Measurements from ENCODE around the gene NLRP1.
A peak's percentile ranks its signal among the peaks of the same experiment; 100 is the strongest.
"Not testable (repeated sequence)": the region's sequence is repeated elsewhere in the genome, so short reads cannot be mapped to it uniquely, and the experiment has no call there.

NLRP1 gene

DNA sequence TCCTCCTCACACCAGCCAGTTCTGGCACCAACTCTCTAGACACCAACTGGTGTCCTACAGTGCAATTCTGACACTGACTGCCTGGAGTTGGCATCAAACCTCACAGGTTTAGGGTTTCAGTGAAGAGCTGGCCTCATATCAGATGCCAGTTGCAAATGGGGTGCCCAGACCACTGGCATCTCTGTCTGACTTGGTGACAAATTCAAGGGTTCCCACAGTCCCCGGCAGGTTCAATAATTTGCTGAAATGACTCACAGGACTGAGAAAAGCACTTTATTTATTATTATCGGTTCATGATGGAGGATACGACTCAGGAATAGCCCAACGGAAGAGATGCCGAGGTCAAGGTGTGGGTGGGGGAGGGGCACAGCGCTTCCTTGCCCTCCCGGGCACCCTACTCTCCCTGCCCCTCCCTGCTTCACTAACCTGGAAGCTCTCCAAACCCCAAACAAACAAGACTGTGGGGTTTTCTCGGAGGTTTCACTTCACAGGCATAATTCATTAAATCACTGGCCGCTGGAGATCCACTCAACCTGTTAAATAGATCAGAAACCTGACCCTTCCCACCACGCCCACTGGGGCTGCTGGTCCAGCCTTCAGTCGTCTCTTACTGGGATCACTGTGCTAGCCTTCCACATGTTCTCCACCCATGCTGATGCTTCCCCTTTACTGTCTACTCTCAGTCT, 1.7 kb upstream of the NLRP1 start:
- peak; percentile 73 for DNase-seq

DNA sequence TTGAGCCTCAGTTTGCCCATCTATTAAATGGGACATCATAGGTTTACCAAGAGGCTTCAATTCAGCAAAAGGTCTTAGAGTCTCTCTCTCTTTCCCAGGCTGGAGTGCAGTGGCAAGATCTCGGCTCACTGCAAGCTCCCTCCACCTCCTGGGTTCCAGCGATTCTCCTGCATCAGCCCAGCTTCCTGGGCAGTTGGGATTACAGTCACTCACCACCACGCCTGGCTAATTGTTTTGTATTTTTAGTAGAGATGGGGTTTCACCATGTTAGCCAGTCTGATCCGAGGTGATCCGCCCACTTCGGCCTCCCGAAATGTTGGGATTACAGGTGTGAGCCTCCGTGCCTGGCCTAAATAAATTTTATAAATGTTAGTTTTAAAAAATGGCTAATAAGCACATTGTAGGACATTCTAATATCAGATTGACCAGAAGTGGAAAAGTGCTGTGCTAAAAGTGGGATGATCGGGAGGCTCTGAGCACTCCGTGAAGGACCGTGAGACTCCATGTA, 1.0 kb upstream of the NLRP1 start:
- no peak for DNase-seq

DNA sequence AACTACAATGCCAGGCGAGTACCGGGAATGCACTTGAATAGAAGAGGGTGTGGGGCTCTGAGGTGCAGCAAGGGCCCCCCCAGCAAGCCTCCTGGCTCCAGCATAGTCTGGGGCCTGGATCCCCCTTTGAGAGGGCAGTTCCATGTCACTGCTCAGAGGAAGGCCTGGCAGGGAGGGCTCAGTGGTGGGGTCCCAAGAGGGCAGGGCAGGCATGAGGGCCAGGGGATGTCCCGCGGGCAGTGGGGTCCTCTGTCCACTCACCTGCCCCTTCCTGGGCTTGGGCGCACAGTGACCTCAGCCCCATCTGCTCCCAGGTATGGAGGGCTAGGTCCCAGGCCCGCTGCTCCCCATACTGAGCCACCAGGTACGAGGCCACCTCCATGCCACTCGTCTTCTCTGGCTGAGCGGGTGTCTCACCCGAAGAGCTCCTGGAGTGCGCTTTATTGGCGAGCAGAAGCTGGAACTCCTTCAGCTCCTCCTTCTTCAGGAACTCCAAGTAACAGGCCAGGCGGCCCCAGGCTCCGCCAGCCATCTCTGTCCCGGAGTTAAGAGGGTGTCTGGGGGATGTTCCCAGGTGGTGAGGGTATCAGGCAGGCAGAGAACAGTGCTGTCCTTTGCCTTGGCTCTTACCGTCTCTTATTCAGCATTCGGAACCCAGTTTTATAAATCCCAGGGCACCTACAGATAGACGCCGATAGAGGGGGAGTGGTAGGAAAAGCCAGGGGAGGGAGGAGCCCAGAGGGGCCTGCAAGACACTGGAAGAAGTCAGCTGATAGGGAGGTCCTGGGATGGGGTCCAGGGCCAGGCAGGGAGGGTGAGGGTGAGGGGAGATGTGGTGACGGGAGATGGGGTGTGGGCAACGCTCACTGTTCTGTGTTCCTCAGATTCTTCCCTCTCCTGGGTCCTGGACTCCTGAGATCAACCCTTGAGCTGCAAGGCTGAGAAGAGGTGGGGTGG, 605 bp downstream of the NLRP1 start:
- DNase-seq, result peak; percentile 32

DNA sequence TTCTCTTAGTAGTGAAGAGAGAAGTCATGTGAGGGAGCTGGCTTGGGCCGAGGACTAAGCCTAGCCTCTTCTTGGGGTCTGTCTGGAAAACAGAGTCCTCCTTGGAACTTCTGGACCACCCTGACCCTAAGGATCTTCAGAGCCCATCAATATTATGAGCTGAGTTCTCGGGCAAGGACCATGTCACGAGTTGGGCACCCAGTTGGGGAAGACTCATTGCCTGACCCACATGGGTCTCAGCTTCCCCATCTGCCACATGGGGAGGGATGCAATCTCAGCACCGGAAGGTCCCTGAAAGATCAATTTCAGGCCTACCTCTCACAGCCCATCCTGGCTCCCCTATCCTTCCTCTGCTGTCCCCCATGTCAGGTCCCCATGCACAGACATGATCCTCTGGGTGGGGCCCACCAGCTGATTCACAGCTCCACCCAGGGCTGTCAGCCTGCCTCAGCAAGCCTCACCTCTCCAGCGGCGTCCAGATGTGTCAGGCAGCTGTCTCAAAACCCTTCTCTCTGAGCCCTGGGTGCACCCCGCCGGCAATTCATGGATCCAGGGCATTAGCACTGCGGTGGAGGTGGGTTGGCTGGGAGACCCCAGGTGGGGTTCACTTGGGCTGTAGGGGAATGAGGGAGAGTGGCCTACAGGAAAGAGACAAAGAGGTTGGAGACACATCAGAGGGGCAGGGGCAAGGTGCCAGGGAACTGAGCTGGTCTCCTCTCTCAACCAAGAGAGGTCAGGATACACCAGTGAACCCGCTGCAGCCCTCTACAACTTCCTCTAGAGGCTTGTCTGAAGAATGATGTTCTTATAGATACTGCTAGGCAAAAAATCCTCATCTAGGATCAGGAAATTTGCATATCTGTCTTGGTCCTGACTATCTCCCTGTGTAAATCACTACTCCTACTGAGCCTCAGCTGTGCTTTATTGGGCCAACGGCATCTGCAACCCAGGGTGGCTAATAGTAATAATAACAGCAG, 1.8 kb downstream of the NLRP1 start:
- no peak for DNase-seq

DNA sequence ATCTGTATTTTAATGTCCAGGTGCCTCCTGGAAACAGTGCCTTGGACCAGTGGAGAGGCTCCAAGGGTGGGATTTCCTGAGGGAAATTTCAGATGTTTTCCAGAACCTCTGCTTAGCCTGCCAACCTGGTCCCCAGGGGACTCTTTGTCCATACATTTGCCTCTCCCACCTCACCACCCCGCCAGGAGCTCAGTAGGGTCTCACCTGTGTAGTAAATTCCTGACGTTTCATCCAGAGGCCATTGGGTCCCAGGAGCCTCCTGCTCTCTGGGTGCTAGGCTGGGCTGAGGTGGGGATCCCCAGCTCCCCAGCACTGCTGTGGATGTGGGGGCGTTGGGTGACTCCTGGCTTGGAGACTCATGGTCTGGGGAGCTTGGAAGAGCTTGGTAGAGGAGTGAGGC, 2.7 kb downstream of the NLRP1 start:
- no peak for DNase-seq

DNA sequence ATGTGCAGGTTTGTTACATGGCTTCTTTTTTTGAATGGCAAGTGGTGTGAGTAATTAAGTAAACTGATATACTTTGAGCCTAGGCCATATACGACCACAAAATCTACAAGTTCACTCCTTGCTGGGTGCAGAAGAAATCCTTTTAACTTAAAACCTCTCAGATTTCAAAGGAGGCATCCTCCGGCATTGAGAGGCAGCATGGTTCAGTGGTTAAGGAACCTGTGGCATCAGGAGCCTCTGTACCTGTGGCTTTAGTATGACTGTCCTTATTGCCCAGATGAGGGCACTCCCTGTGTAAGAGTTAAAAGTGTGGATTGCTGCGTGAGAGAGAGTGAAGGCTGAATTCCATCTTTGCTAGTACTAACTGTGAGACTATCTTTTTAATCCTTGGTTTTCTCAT, 3.3 kb downstream of the NLRP1 start:
- no peak for DNase-seq

DNA sequence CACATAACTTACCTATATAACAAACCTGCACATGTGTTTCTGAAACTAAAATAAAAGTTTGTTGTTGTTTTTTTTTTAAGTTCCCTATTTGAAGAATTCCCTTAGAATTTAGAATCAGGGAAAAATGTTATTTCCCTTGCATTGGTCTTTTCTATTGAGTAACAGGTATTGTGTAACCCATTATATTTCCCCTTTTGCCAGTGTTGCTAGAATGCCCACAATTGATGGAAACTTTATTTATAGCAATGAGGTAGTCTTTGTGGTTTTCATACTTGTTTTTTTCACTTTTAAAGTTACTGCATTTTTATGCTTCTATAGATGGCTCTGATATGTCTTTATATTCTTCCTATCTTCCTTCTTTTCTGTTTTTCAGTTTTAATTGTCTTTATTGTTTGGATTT, 3.9 kb downstream of the NLRP1 start:
- no peak for DNase-seq

DNA sequence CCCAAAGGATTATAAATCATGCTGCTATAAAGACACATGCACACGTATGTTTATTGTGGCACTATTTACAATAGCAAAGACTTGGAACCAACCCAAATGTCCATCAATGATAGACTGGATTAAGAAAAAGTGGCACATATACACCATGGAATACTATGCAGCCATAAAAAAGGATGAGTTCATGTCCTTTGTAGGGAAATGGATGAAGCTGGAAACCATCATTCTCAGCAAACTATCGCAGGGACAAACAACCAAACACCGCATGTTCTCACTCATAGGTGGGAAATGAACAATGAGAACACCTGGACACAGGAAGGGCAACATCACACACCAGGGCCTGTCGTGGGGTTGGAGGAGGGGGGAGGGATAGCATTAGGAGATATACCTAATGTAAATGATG, 5.5 kb downstream of the NLRP1 start:
- DNase-seq, result not testable (repeated sequence)

DNA sequence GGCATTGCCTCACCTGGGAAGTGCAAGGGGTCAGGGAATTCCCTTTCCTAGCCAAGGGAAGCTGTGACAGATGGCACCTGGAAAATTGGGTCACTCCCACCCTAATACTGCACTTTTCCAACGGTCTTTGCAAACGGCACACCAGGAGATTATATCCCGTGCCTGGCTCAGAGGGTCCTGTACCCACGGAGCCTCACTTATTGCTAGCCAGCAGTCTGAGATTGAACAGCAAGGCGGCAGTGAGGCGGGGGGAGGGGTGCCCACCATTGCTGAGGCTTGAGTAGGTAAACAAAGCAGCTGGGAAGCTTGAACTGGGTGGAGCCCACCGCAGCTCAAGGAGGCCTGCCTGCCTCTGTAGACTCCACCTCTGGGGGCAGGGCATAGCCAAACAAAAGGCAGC, 11.3 kb downstream of the NLRP1 start:
- not testable (repeated sequence) for DNase-seq

DNA sequence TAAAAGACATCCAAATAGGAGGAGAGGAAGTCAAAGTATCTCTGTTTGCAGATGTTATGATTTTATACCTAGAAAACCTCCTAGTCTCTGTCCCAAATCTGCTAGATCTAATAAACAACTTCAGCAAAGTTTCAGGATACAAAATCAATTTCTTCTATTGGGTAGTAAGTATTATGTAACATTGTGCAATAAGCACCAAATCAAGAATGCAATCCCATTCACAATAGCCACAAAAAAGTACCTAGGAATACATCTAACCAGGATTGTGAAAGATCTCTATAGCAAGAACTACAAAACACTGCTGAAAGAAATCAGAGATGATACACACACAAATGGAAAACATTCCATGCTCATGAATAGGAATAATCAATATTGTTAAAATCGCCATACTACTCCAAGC, 13.0 kb downstream of the NLRP1 start:
- DNase-seq, result no peak

DNA sequence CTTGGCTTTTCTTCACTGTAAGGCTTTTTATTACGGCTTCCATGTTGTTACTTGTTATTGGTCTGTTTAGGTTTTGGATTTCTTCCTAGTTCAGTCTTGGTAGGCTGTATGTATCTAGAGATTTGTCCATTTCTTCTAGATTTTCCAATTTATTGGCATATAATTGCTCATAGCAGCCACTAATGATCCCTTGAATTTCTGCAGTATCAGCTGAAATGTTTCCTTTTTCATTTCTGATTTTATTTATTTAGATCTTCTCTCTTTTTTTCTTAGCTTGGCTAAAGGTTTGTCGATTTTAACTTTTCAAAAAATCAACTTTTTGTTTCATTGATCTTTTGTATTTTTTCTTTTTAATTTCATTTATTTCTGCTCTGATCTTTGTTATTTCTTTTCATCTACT, 18.5 kb downstream of the NLRP1 start:
- no peak for DNase-seq

DNA sequence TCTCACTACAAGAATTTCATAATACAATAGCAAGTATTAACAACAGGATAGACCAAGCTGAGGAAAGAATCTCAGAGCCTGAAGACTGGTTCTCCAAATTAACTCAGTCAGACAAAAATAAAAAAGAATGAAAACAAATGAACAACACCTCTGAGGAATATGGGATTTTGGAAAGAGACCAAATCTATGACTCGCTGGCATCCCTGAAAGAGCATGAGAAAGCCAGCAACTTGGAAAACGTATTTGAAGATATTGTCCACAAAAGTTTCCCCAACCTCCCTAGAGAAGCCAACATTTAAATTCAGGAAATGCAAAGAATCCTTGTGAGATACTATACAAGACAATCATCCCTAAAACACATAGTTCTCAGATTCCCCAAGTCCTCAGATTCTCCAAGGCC, 20.9 kb downstream of the NLRP1 start:
- DNase-seq, result no peak

DNA sequence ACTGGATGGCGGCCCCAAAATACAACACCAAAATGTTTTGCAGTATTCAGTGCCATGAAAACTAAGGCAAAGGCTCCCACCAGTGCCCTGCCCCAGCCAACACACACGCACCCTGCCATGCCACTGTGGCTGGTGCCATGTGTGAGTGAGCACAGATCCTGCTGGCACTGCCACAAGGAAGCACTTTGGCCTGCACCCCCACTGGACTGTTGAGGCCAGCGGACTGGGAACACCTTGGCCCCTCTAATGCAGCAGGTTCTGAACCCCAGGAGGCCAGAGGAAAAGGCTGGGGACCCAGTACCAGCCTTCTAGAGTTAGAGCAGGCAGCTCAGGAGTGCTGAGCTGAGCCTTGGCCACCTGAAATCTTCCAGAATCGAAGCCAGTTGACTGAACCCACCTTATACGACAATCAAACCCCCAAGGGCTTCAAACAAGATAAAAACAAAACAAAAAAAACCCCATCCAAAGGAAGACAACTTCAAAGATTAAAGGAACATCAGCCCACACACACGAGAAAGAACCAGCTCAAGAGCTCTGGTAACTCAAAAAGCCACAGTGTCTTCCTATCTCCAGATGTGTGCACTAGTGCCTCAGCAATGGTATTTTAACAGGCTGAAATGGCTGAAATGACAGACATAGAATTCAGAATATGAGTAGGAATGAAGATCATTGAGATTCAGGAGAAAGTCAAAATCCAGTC, 21.5 kb downstream of the NLRP1 start:
- no peak for DNase-seq

DNA sequence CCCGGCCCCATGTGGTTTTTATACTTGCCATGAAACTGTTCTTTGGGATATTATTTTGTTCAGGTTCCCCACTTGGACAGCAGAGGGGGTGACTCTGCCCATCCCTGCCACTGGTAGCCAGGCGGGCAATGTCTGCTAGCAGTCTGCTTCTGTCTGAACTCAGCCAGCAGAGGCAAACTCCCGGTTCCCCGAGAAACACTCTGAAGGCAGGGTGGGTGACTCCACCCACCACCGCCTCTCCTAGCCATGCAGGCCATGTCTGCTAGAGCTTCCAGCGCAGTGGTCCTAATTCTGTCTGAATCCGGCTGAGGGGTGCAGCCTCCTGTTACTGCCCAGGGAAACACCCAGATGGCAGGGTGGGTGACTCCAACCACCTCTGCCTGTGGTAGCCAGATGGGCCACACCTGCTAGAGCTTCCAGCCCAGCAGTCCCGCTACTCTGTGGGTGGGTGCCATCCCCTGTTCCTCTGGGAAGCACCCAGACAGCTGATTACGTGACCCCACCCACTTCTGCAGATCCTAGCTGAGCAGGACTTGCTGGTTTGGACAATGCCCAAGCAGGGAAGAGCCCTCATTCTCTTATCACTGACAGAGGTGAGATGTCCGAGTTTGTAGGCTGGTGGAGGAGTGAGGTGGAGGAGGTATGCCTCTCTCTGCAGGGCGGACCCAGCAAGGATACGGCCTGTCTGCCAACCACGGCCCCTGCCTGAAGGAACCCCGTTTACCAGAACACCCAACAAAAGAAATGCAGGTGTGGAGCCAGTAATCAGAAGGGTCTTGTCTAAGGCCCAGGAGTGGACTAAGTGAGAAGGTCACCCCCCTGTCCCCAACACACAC, 22.4 kb downstream of the NLRP1 start:
- no peak for DNase-seq

DNA sequence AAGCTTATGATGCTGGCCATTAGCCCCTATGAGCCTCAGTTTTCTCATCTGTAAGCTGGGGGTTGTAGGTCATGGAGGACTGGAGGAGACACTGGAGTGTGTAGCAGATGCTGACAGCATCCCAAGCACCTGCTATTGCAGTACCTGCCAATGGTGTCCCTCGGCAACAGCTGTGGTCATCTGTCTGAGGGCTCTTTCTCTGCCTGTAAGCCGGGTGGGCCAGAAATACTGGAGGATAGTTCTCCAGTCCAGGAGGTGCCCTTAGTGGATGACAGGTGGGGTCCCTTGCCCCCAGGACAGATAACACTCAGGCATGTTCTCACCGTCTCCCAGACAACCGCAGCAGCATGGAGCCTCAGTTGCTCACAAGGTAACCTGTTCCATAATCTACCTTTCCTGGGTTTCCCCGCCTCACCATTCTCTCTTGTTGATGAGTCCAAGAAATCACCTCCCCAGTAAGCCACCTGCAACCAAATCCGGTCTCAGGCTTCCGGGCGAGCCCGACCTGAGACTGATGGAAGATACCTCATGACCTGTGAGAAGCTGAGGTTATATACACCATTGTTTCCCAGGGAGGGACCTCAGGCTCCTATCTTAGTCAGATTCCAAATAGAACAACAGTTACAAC, 23.8 kb downstream of the NLRP1 start:
- DNase-seq, result no peak

DNA sequence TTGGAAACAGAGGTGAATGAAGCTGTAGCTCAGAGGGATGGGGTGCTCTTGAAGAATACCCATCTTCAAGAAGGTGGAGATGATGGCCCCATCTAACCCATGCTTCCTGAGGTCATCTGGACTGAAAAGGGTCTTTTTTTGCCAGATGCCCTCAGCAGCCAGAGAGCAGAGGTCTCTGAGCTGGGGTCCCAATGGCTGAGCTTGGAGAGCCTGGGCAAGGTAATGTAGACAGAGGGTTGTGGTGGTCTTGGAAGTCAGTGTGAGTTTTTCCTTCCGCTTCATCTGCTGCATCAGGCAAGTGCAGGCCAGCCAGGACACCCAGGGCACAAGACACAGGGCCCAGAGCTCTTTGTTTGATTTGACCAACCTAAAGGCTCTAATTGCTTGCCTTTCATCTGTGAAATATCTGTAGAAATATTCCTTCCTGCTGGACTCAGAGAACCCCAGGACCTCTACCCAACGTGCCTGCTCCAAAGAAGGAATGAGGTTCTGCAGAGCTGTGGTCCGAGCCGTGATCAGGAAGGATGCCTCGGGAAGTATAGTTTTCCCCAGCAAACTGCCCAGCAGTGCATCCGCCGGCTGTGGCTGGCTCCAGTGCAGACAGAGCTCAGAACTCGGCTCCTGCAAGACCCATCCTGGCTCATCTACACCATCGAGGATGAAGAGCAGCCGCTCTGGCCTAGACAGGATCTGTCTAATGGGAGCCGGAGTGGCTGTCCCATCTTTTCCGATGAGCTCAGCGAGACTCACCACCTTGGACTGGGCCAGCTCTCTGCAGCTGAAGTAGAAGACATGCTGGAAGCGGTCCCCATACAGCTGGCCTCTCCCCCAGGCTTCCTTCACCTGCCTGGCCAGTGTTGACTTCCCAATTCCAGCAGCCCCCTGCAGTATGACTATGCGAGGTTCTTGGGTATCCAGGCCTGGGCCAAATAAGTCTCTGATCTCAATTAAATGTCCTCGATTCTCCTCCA, 25.2 kb downstream of the NLRP1 start:
- DNase-seq, result no peak

DNA sequence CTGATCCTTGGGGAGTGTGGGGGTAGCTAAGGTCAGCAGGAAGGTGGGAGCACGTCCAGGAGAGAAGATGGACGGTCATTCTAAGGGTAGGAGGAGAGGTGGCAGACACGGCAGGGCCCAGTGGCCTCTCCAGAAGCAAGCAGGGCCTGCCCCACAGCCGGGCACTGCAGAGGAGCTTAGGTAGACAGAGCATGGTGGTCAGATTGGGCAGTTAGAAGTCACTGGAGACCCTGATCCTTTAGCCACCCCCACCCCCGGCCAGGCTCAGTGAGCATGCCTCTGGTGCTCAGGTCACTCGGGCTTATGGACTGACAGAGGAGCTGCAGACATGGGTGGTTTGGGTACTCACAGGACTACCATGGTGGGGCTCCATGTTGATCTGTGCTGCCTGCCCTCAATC, 26.3 kb downstream of the NLRP1 start:
- DNase-seq, result no peak

DNA sequence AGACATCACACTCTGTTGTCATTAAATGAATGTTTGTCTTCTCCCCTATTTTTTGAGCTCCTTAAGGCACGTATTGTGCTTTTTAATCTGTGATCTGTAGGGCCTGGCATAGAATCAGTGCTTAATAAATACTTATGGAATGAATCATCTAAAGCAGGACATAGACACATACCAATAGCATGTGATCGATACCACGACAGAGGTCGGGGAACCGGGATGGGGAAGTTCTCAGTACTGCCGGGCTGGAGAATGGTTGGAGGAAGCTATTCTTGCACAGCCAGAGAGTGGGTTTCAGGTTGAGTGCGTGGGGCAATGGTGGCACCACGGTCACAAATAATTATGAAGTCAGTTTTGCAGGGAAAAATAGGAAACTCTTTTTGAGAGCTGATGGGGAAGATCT, 26.8 kb downstream of the NLRP1 start:
- no peak for DNase-seq

DNA sequence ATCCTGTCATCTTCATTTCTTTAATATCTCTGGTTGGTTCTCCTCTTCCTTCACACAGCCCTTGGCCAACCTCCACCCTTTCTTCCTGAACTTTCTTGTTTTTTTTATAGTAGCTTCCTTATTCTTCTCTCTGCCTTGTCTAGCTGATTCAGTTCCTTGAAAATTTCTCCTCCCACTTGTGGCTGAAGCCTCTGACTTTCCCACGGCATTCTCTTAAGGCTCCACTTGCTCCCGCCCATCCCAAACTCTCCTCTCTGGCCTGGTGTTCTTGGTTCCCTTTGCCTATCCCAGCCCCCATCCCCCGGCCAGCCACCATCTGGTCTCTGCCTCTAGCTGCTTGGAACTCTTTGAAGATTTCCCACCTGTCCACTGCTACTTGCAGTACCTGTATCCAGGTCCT, 29.1 kb downstream of the NLRP1 start:
- DNase-seq, result no peak

DNA sequence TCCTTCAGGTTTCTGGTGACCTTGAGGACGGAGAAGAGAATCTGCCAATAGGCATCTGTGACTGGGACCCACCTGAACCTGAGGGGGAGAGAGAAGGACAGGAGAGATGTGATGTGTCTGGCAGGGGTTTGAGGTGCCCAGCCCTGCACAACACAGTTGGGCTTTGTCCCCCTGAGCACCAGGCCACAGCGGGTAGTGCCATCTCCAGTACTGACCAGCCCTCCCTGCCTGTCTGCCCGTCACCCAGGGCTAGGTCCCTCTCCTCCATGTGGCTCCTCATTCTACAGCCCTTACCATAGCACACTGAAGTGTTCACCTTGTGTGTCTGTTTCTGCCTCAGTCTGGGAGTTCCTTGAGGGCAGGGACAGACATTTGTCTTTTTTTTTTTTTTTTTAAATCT, 30.8 kb downstream of the NLRP1 start:
- no peak for DNase-seq
